Suprapubic skin (tissue), 4 donors: Measurements from ENCODE around the gene CFAP206.

ENCODE experiments used
- CTCF ChIP-seq, 2 donors: fragments of 200-600 bp in 1 of 2; fragments of 450-650 bp in 1 of 2; sonication (generic) in 1 of 2; IDR thresholded peaks; one replicate each; pipeline ENCODE4 v1.5.1; 2016 to 2019; ENCODE audit warnings: antibody characterized with exemption in 2 of 2, mild to moderate bottlenecking in 1 of 2, moderate library complexity in 1 of 2
- EP300 ChIP-seq: sonication (generic); formaldehyde crosslinking; IDR thresholded peaks from one replicate; pipeline ENCODE4 v1.6.1; 2017; ENCODE audit warnings: antibody characterized with exemption
- POLR2A ChIP-seq, 2 donors: fragments of 450-650 bp; IDR thresholded peaks; one replicate each; pipeline ENCODE4 v1.6.1; 2017; ENCODE audit warnings: antibody characterized with exemption in 2 of 2, mild to moderate bottlenecking in 2 of 2, moderate library complexity in 2 of 2
- POLR2AphosphoS5 ChIP-seq, 3 donors: sonication (generic); formaldehyde crosslinking; IDR thresholded peaks; one replicate each; pipeline ENCODE4 v1.6.1; 2017; ENCODE audit warnings: antibody characterized with exemption in 3 of 3

- TF ChIP-seq POLR2A (IDR thresholded peaks at IDR 0.05) = no peak
- no peak for TF ChIP-seq EP300
- TF ChIP-seq CTCF (IDR thresholded peaks at IDR 0.05) = peak in 1 of 2 donors; percentile 23
- peak in 1 of 3 donors; percentile 30 for TF ChIP-seq POLR2AphosphoS5 (IDR thresholded peaks at IDR 0.05)
Observed at GRCh38 chr6:87472525-87473418, 65.0 kb downstream of the CFAP206 start, which contains the start of gene SLC35A1.
